ENCODE data around the gene GP1BB. TPM values are rescaled to one million over a fixed set of nuclear protein-coding genes. Genes with fewer than 3 reads are reported as not detected.

The GP1BB gene
- total and polyA plus RNA-seq, 2 donors (not counting 3 experiments of a cell fraction or from before 2014, with no cell fraction given), result 1.7 to 6.2 TPM

DNA sequence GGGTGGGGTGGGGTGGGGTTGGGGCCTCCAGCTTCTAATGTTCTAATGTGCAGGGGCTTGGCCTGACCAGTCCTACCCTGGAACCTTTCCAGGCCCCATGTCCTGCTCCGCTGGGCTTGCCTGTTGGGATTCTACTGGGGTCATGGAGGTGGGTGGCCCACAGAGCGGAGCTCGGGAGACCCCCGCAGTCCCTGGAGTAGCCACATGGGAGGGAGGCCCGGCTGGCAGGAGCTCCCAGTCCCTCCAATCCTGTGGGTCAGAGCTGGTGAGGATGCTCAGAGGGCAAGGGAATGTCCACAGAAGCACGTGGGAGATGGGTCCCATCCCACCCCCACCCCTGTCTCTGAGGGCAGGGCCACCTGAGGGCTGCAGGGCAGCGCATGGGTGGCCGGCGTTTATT is 6.2 kb upstream of the GP1BB start:
- ChIA-PET POLR2A (no interaction called here), CTCF (interaction anchor here (0.6 to 2.8 kb wide), 9 partner anchors 13 to 417 kb away, joined by 3 to 14 read pairs (median 3); no protein-coding TSS in a partner anchor)

More for the DNA sequence above, 6.2 kb upstream of the GP1BB start:
- FAIRE-seq, result no peak
- TF ChIP-seq EZH2 (IDR thresholded peaks at IDR 0.05; ENCODE audit: borderline replicate concordance, low read depth, low read length, severe bottlenecking), result no peak
- peak in 1 of 2 donors; percentile 1 for TF ChIP-seq CTCF (IDR thresholded peaks at IDR 0.05; ENCODE audit: extremely low read depth in 1 of 2, insufficient read depth in 1 of 2, low read depth in 1 of 2, low read length in 2 of 2)
- Histone ChIP-seq H3K27me3 (ENCODE audit: control insufficient read depth in 2 of 2, insufficient read depth in 2 of 2, low read length in 2 of 2) (no peaks in the 10 kb centered on the region), H3K4me2 (ENCODE audit: insufficient read depth, low read length) (no peak overlapping the region), H2AFZ (ENCODE audit: low read depth, low read length) (no peak overlapping the region), H3K9ac (replicated peaks; ENCODE audit: extremely low read depth, insufficient read depth, low read length) (no peak overlapping the region), H3K36me3 (ENCODE audit: control insufficient read depth in 2 of 2, extremely low read depth in 1 of 2, insufficient read depth in 2 of 2, low read length in 2 of 2) (peaks cover 0 to 14% of the 10 kb centered on the region in 2 experiments), H3K79me2 (ENCODE audit: control insufficient read depth, insufficient read depth, low read length) (no peaks in the 10 kb centered on the region), H3K27ac (ENCODE audit: insufficient read depth, low read depth, low read length) (no peak overlapping the region), H3K4me1 (ENCODE audit: control insufficient read depth, extremely low read depth, insufficient read depth, low read length) (peaks cover 18% of the 10 kb centered on the region), H3K9me1 (replicated peaks; ENCODE audit: control insufficient read depth, extremely low read depth, insufficient read depth, low read length) (no peaks in the 10 kb centered on the region), H3K9me3 (replicated peaks; ENCODE audit: control insufficient read depth, insufficient read depth, low read length) (no peaks in the 10 kb centered on the region), H4K20me1 (replicated peaks; ENCODE audit: control insufficient read depth, extremely low read depth, insufficient read depth, low read length) (no peaks in the 10 kb centered on the region), H3K4me3 (replicated peaks in 1 of 3; ENCODE audit: insufficient read depth in 1 of 3, low read depth in 1 of 3, low read length in 3 of 3) (no peak overlapping the region)
- dilution Hi-C loops (cut with MboI; ENCODE audit: extremely low pct_ligation_motif_present, low sequenced_read_pairs), result no loop called here
- no TSS peak for BruUV-seq (replicated peaks)
- no peak for DNase-seq (ENCODE audit: low read depth, low spot score)
- intact Hi-C loops (cut with micrococcal nuclease), result loop anchor here (10.0 kb wide), 1 partner anchor 242 kb away; the partner anchor contains the start of genes CDC45 and UFD1

Measured in endothelial cell of umbilical vein (primary cell).